Activated CD8-positive, alpha-beta memory T cell treated with anti-CD3 and anti-CD28 coated beads, Interleukin-2, amount 50 U/mL, for 4 hours (primary cell): ENCODE data around the gene SPATA3.

Experiments used
- DNase-seq: peaks from one replicate; pipeline ENCODE4 v3.0.0-alpha.2; 2020

The SPATA3 gene

GRCh38 chr2:231032575-231033140 lies 36.7 kb downstream of the SPATA3 start:
- DNase-seq = no peak

DNA sequence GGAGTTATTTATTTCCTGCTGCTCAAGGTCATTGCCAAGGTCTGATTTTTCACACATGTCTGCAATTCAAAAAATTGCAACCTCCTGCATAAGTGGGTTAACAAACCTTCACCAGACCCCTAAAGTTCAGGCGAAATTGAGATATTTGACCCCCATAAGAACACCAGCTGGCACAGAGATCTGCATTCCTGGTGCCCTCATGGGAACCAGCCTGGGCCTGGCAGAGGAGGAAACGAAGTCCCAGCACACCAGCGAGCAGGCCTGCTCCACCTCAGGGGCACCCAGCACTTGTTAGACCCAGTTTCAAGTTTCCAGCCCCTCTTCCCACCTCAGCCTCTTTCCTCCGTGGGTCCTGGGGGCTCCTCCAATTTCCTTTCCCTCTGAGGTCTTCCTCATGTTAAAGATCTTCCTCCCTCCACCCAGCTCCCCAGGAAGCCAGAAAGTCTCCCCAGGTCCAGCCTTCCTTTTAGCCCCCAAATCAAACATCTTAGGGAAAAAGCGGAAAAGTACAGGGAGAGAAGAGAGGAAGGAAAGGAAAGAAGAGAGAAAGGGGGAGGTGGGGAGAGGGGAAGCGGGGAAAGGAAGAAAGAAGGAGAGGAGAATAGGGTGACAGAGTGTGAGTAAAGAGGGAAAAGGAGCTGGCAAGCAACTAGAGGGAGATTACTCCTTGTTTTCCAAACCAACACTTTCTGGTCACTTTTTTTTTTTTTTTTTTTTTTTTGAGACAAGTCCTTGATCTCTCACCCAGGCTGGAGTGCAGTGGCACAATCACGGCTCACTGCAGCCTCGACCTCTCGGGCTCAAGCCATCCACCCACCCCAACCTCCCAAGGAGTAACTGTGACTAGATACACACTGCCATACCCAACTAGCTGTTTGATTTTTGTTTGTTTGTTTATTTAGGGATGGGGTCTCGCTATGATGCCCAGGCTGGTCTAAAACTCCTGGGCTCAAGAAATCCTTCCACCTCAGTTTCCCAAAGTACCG lies 37.5 kb downstream of the SPATA3 start:
- no peak for DNase-seq

DNA sequence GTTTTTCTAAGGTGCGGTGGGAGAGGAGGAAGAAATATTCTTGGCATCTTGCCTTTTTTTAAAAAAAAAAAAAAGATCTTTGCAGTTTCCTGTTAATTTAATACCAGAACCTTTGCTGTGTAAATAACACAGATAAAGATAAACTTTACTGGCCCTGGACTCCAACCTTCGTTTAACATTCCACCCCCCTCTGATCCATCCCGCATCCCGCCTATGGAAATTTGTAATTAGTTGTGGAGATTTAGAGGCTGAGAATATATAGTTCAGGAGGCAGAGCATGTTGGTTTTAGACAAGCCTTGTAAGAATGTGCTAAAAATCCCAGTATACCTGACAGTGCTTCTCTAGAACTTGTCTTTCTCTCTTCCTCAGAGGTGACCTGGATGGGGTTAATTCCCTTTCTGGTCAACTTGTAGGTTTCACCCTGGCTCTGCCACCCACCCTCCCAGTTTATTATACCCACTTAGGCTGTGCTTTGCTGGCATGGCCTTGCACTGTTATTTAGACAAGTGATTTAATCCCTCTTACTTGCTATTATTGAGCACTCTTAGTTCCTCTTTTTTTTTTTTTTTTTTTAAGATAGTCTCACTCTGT lies 38.5 kb downstream of the SPATA3 start:
- DNase-seq = no peak

DNA sequence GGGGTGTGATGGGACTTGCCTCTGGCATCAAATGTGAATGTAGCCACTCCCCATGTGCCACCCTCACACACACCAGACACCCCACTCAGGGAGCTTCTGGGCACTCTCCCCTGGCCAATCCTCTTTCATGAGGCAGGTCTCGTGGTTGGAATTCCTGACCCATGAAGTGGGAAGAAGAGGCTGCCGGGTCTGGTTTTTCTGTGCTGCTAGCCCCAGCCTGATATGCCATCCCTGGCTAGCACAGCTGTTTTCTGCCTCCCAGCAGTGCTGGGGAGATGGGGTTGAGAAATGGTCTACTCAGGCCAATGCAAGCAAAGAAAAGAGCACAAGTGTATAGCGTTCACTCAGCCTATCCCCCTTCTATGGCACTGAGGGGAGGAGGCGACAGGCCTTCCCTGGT lies 40.2 kb downstream of the SPATA3 start:
- DNase-seq = no peak

- no peak for DNase-seq
Measured at GRCh38 chr2:231036578-231037106, 40.7 kb downstream of the SPATA3 start.

- no peak for DNase-seq
Measured at GRCh38 chr2:231037202-231037730, 41.3 kb downstream of the SPATA3 start, which contains the start of gene C2orf72. TSS of gene C2orf72 (plus strand) at chr2:231037523. CDS start at chr2:231037566, 43 bp downstream.

GRCh38 chr2:231037731-231038482 lies 42.0 kb downstream of the SPATA3 start:
- no peak for DNase-seq

DNA sequence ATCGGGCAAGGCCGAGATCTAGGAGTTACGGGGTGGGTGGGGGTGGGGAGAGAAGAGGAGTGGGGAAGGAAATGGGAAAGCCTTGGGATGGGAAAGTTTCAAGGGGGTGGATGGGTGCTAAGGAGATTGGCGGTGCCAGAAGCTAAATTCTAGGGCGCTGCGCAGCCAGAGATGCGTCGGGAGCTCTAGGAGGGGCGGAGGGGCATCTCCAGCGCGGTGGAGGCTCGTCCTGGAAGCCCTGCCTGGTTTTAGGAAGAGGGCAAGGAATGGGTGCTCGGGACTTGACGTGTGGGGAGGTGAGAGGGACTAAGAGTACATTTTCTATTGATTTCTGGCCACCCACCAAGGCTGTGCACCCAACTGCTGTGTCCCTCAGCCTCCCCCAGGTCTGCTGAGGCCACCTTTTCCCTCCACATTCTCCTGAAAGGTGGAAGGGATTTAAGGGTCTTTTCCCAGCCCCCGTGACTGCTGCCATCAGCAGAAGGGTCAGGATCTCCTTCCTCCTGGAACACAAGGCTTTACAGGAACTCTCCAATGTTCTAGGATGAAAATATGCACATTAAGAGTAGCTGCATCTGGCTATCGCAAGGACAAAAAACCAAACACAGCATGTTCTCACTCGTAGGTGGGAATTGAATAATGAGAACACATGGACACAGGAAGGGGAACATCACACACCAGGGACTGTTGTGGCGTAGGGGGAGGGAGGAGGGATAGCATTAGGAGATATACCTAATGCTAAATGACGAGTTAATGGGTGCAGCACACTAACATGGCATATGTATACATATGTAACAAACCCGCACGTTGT lies 42.8 kb downstream of the SPATA3 start:
- no peak for DNase-seq

- no peak for DNase-seq
Measured at GRCh38 chr2:231039294-231039664, 43.4 kb downstream of the SPATA3 start.

DNA sequence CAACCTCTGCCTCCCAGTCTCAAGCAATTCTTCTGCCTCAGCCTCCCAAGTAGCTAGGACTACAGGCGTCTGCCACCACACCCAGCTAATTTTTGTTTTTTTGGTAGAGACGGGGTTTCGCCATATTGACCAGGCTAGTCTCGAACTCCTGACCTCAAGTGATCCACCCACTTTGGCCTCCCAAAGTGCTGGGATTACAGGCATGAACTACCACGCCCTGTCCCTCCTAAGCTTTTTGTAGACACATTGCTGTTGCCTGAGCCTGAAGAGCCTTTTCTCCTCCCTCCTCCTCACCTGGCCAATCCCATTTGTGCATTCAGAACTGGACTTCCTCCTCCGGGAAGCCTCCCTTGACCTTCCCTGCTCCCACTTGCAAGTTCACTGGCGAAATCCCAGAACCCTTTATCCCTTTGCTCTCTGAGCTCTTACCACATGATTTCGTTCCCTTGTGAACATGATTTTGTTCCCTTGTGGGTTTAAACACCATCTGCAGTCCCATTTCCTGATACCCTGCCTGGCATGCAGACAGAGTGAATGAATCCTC lies 44.0 kb downstream of the SPATA3 start:
- DNase-seq = no peak

DNA sequence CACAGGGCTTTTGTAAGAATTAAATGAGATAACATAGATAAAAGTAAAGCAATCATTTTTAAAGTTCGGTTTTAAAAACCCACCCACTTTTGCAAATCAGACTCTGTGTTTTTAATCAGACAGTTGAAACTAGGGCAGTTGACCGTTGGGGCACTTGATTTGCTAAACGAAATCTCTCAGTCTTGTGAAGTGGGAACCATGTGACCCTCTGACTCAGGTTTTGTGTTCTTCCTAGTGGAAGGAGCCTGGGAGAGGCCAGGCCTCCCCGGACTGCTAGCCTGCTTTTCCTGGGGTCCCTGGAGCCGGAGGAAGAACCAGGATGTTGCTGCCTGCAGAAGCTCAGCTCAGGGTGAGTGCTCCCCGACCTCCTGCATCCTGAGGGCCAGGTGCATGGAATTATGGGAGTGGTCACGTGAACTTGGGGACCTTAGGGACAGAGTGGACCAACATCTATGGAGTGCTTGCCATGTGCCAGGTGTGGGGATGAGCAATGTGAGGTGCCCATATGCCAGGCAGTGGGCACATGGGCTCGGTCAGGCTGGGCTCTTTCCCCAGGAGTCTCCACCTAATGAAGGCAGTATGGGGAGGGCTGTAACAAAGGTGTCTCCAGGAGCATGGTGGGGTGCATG lies 45.3 kb downstream of the SPATA3 start:
- DNase-seq = no peak

GRCh38 chr2:231043796-231044195 lies 47.9 kb downstream of the SPATA3 start:
- DNase-seq = no peak

- no peak for DNase-seq
Measured at GRCh38 chr2:231046916-231047273, 51.0 kb downstream of the SPATA3 start.

DNA sequence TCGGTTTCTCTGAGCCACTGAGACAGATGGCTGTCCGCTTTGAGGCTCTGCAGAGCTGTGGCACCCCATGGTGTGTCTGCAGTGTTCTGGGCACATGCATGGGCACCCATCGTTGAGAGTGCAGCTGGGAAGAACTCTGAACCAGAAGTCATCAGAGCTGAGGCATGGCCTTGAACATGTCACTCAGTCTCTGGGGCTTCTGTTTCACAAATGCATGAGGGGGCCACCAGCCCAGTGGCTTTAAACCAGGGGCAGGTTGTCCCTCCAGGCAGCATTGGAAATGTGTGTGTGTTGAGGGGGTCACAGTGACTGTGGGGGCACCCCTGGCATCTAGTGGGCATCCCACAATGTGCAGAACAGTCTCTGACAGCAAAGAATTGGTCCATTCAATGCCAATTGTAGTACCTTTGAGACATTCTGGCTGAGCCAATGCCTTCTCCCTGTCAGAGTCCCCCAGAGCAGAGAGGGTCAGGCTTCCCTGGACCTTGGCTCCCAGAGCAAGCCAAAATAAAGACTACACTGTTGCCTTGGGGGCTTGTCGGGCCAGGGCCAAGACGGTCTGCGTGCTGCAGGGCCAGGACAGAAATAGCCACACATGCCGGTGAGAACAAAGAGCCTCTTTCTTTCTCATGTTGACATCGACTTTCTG lies 51.5 kb downstream of the SPATA3 start:
- no peak for DNase-seq

- DNase-seq = no peak
Measured at GRCh38 chr2:231047923-231048915, 52.3 kb downstream of the SPATA3 start.

DNA sequence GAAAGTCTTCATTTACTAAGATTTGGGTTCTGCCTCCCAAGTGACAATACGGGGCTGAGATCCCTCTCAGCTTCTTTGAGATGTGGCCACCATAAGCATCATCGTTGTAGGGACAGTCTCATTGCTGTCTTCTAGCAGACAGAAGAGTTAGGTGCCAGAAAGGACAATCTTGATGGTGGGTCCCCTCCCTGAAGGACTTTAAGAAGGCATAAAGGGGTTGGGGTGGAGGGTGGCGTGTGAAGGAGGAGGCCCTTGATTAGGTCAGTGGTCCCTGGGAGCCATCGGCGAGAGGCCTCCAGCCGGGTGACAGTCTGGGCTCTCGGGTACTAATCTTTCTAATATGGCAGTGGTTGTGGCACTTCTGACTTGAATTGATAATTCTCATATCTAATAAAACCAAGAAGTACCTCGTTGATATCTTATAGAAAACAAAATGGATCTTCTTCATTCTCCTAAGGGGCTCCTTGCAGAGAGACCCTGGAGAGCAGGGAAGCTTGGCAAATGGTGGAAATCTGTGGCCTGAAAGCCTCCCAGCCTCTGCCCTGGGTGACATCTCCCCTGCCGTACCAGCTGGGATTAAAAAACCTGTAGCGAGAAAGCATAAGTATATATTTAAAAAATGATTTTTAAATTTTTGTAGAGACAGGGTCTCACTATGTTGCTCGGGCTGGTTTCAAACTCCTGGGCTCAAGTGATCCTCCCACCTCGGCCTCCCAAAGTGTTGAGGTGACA lies 53.5 kb downstream of the SPATA3 start:
- no peak for DNase-seq

DNA sequence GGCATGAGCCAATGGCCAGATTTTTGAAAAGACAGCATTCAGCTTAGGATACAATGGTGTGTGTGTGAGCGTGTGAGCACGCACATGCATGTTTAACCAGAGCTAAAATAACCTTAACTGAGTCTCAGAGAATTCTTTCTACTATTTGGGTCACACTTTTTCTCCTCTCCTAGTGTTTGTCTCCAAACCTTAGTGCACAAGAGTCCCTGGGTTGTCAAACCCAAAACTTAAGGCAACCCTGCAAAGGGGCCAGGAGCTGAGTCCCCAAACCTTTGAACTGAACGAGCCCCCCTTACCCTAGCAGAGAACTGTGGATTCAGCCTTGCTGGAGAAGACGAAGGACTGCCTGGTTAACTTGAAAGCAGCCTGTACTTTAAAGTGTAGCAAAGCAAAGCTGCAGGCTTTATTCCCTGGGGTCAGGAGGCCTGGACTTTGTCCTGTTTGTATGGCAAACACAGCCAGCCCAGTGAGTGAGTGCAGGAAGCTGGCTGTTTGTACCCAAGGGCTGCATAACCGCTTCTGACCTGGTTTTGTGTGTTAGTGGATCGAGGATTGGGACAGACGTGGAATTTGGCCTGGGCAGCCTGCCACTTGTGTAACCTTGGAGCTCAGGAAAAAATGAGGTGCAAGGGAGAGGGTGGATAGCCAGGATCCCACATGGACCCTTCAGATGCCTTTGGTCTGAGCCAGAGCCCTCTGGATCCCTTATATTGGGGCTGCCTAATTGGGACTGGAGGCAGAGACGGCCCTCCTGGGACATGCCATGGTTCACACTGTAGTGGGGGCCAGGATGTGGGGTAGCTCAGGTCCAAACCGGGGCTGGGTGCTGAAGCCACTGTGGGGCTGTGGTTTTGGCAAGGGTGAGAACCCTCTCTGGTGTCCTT lies 54.3 kb downstream of the SPATA3 start:
- DNase-seq = no peak
